Activated CD4-positive, alpha-beta T cell treated with anti-CD3 and anti-CD28 coated beads, Interleukin-2, amount 50 U/mL, for 4 hours (primary cell): ENCODE data around the gene VRK2.
"Not testable (repeated sequence)": the region's sequence is repeated elsewhere in the genome, so short reads cannot be mapped to it uniquely, and the experiment has no call there.

Source experiments
- DNase-seq, 2 experiments: peaks; one replicate each; pipeline ENCODE4 v3.0.0-alpha.2; 2020

VRK2 gene

DNA sequence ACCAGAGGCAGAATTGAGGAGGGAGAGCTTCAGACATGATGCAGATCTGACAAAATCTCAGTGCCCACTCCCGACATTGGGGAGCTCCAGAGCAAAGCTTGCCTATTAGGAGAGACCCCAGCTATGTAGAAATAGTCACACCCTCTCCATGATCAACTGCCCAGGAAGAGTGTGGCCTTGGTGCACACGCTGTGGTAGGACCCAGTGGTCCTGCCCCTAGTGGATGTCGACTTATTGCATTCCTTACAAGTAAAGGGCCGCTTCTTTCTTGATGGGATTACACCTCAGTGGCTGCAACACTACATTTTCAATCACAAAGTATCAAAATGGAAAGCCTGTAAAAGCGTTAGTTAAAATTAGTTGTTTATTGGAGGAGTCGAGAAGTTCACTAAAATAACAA lies 64.2 kb downstream of the VRK2 start:
- DNase-seq: no peak

GRCh38 chr2:58113563-58113962 lies 67.0 kb downstream of the VRK2 start:
- DNase-seq: not testable (repeated sequence)

GRCh38 chr2:58120626-58121229 lies 74.1 kb downstream of the VRK2 start:
- DNase-seq: no peak

- no peak for DNase-seq
Measured at GRCh38 chr2:58122040-58122439, 75.4 kb downstream of the VRK2 start.

DNA sequence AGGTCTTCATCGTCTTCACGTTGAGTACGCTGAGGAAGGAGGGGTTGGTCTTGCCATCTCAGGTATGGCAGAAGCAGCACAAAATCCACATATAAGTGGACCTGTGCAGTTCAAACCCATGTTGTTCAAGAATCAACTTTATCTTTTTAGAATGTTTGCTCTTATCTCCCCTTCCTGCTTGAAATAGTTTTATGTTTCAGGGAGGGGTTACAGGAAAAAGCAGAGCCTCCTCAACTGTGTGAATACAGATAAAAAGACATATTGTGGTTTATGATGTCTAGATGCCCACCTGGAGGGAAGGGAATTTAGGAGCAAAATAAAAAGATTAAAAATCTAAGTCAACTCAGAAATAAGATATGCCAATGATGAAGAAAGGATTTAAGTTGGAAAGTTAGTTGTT lies 75.9 kb downstream of the VRK2 start:
- no peak for DNase-seq

GRCh38 chr2:58127111-58127510 lies 80.5 kb downstream of the VRK2 start:
- no peak for DNase-seq

- DNase-seq: no peak
Measured at GRCh38 chr2:58130238-58130637, 83.6 kb downstream of the VRK2 start.

GRCh38 chr2:58131191-58132011 lies 84.8 kb downstream of the VRK2 start:
- DNase-seq: no peak

DNA sequence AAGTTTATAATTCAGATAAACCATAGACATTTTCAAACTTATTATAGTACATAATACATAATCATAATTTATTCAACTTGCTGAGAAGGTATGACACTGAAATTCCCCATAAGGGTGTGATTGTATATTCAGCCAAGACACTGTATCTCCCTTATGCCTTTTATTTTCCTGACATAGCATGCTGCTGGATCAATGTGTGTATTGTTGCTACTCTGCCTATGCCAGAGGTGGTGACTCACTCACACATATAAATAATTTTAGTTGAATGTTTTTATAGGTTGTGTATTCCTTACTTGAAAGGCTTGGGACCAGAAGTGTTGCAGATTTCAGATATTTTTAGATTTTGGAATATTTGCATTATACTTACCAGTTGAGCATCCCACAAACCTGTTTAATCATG lies 86.8 kb downstream of the VRK2 start:
- DNase-seq: no peak

GRCh38 chr2:58135861-58136260 lies 89.3 kb downstream of the VRK2 start:
- no peak for DNase-seq

GRCh38 chr2:58137221-58137620 lies 90.6 kb downstream of the VRK2 start:
- no peak for DNase-seq

DNA sequence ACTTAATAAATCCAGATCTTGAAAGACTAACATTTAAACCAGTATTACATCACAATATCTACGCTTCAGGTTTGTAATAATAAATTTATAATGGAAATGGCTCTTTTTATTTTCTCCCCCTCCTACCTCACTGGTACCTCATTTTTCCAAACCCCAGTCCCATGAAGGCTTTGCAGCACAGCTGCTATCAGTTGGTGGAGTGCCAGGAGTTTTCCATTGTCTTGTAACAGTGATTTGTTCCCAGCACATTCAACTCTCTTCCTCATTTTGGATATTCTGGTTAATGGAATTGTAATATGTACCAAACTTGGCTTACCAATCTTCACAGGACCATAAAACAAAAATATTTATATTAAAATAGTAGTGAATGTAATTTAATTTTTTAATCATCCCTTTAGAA lies 91.2 kb downstream of the VRK2 start:
- DNase-seq: no peak

DNA sequence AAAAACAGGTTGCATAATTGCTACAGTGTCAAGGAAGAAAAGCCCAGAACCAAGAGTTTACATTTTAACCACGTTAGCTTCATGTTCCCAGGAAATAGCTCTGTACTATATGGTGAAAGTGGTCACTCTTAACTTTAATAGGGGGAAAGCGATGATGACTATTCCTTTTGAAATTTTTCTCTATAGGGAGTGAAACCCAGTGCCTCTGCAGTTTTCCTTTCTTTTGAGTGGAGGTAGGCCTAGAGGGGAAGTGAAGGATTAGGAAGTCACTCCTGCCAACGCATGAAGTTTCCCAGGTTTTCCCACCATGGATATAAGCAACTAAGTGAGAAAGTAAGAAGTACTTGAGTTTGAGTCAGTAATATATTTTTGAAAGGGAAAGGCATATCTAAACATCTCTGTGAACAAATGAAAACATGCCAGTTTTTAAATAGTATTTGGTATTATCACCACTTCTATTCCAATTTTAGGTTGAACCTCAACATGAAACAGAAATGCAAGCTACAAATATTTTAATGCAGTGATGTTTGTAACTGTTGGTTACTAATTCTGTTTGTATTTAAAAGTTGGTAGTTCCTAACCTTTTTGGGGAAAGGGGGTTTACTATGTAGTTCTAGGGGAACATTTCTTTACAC lies 91.9 kb downstream of the VRK2 start:
- DNase-seq: no peak

GRCh38 chr2:58140508-58141072 lies 94.0 kb downstream of the VRK2 start:
- DNase-seq: no peak

DNA sequence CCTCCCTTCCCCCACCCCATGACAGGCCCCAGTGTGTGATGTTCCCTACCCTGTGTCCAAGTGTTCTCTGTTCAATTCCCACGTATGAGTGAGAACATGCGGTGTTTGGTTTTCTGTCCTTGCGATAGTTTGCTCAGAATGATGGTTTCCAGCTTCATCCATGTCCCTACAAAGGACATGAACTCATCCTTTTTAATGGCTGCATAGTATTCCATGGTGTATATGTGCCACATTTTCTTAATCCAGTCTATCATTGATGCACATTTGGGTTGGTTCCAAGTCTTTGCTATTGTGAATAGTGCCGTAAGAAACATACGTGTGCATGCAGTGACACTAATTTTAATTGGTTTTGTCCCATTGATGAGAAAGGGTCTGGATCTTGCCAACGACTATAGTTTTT lies 99.2 kb downstream of the VRK2 start:
- not testable (repeated sequence) for DNase-seq

DNA sequence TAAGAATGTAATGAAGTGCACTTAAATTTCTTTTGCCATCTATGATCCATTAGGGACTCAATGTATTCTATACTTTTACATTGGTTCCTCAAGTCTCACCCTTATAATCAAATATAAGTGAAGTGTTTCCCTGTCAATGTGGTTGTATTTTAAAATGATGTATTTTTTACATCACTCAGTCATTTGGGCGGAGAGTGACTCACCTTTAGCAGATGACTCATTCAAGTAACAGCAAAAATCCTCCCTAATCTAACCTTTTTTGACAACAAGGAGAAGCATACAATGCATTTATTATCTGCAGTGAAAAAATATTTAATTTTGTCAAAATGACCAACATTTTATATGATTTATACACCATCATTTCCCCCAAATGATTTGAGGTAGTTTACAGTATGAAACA lies 100.1 kb downstream of the VRK2 start:
- DNase-seq: no peak

- no peak for DNase-seq
Measured at GRCh38 chr2:58155160-58155778, 108.7 kb downstream of the VRK2 start.

DNA sequence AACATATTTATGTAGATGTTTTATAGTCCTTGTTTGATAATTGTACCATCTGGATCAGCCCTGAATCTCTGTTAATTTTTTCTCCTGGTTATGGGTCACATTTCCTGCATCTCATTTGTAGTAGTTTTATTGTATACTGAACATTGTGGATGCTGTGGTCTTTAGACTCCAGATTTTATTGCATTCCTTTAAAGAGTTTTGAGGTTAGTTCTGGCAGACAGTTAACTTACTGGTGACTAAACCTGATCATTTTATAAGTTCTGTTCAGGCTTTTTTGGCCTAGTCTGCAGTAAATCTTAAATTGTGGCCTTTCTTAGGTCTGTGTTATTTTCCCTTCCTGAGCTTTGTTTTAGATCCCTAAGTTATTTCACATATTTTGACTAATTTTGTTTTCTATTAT lies 110.2 kb downstream of the VRK2 start:
- no peak for DNase-seq

- no peak for DNase-seq
Measured at GRCh38 chr2:58157754-58158153, 111.1 kb downstream of the VRK2 start.

GRCh38 chr2:58158481-58158880 lies 111.9 kb downstream of the VRK2 start:
- no peak for DNase-seq

DNA sequence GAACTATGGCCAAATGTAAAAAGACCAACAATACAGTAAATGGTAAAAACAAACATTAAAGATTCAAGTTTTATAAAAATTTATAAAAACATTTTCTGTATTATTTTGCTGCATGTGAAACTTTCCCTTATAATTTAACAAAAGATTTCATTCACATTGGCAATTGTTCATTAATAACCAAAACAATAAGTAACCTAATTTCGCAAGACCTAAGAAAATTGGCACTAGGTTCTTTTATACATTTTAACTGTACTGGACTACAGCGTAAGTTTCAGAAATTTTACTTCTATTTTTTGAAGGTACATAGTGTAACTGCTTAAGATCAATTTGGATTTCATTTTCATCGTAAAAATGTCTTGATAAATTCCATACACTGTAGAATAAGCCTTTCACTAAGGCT lies 117.3 kb downstream of the VRK2 start:
- no peak for DNase-seq

GRCh38 chr2:58168130-58168529 lies 121.5 kb downstream of the VRK2 start:
- DNase-seq: not testable (repeated sequence)

- DNase-seq: not testable (repeated sequence)
Measured at GRCh38 chr2:58169845-58170244, 123.2 kb downstream of the VRK2 start.
